PC-9 (cell line): ENCODE data around the gene TRAPPC3. TPM values are rescaled to one million over a fixed set of nuclear protein-coding genes. Genes with fewer than 3 reads are reported as not detected.

ENCODE experiments used
- BruUV-seq: library from RNA; stranded (reverse); fragments of 400-500 nt; replicated peaks from 2 replicates; lab custom pipeline; 2021; lab: Mats Ljungman, UMichigan
- CTCF ChIA-PET: fragments of 300-600 bp; sonication (Branson Sonifier 250); formaldehyde crosslinking; loops from one replicate; lab custom pipeline; 2022; ENCODE audit warnings: antibody characterized with exemption; lab: Charles Lee
- POLR2A ChIA-PET: fragments of 300-600 bp; sonication (Branson Sonifier 250); formaldehyde crosslinking; loops from one replicate; lab custom pipeline; 2022; ENCODE audit warnings: antibody characterized with exemption; ENCODE audit not compliant: unreplicated experiment; lab: Charles Lee
- DNase-seq, 2 experiments: peaks; one replicate each; pipeline versions ENCODE4 v3.0.0 to v3.0.0-alpha.2; 2015 to 2022; ENCODE audit warnings: mixed read lengths in 1 of 2
- H2AFZ ChIP-seq: fragments of 200-600 bp; sonication (generic); 2 replicates; pipeline ENCODE4 v1.8.1; 2017; ENCODE audit warnings: antibody characterized with exemption
- H3F3A ChIP-seq: fragments of 200-600 bp; sonication (generic); 2 replicates; pipeline ENCODE4 v1.8.1; 2017; ENCODE audit warnings: antibody characterized with exemption, mild to moderate bottlenecking, low read depth; ENCODE audit not compliant: insufficient read depth
- H3K27ac ChIP-seq: fragments of 200-600 bp; sonication (generic); 2 replicates; pipeline ENCODE4 v1.6.1; 2016; ENCODE audit warnings: mixed run types
- H3K27me3 ChIP-seq: fragments of 200-600 bp; sonication (generic); 2 replicates; pipeline ENCODE4 v1.6.1; 2016; ENCODE audit warnings: low read depth, mixed run types; ENCODE audit not compliant: insufficient read depth
- H3K36me3 ChIP-seq: fragments of 200-600 bp; sonication (generic); 2 replicates; pipeline ENCODE4 v1.6.1; 2016; ENCODE audit warnings: low read depth, mixed run types
- H3K4me1 ChIP-seq: fragments of 200-600 bp; sonication (generic); replicated peaks from 2 replicates; pipeline ENCODE4 v1.6.1; 2016; ENCODE audit warnings: mixed run types; ENCODE audit not compliant: insufficient read depth
- H3K4me2 ChIP-seq: fragments of 200-600 bp; sonication (generic); 2 replicates; pipeline ENCODE4 v1.6.1; 2017; ENCODE audit warnings: mixed run types
- H3K4me3 ChIP-seq: fragments of 200-600 bp; sonication (generic); 2 replicates; pipeline ENCODE4 v1.6.1; 2016; ENCODE audit warnings: mixed run types
- H3K79me2 ChIP-seq: fragments of 200-600 bp; sonication (generic); 2 replicates; pipeline ENCODE4 v1.6.1; 2017; ENCODE audit warnings: low read depth, mixed run types
- H3K9me2 ChIP-seq: fragments of 200-600 bp; sonication (generic); 2 replicates; pipeline ENCODE4 v1.8.1; 2017; ENCODE audit warnings: mild to moderate bottlenecking; ENCODE audit not compliant: insufficient read depth
- H3K9me3 ChIP-seq: fragments of 200-600 bp; sonication (generic); 2 replicates; pipeline ENCODE4 v1.8.1; 2016; ENCODE audit warnings: low read depth; ENCODE audit not compliant: insufficient read depth
- H4K20me1 ChIP-seq: fragments of 200-600 bp; sonication (generic); 2 replicates; pipeline ENCODE4 v1.8.1; 2017; ENCODE audit not compliant: insufficient read depth
- EZH2 ChIP-seq: fragments of 200-600 bp; sonication (generic); IDR thresholded peaks from 2 replicates; pipeline ENCODE4 v1.8.0; 2017; ENCODE audit warnings: antibody characterized with exemption, low read depth
- intact Hi-C: fragments of 100-400 bp; cut with micrococcal nuclease; formaldehyde crosslinking; loops from one replicate; pipeline ENCODE4 v1.10.0; 2022; ENCODE audit not compliant: unreplicated experiment
- total RNA-seq: library from RNA; stranded (reverse); gene quantifications from 2 replicates; pipeline ENCODE4 v1.2.3, GENCODE V29; 2021
- TF ChIP-seq, protein P1 (sequence below): fragments of 200-600 bp; sonication (generic); conservative IDR thresholded peaks from 2 replicates; pipeline ENCODE4 v1.6.1; 2017; ENCODE audit warnings: mixed run types, antibody characterized with exemption, mild to moderate bottlenecking, moderate library complexity

TRAPPC3 gene
- total RNA-seq, 1 experiment from 2014 or later, result 116 TPM

DNA sequence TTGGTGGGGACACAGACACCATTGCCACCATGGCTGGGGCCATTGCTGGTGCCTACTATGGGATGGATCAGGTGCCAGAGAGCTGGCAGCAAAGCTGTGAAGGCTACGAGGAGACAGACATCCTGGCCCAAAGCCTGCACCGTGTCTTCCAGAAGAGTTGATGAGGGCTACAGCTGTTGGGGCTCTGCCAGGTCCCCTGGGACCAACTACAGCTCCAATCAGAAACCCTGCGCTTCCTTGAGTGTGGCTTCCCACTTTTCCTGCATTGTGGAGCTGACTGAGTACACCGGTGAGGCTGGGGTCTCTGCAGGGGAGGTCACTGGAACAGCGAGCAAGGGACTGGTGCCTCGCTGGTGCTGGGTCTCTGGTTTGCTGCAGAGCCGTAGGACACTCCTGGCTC is 56.1 kb downstream of the TRAPPC3 start:
- intact Hi-C loops, result no loop called here
- no TSS peak for BruUV-seq
- Histone ChIP-seq H3K27ac (no peak overlapping the region), H3K9me3 (no peaks in the 10 kb centered on the region), H3K36me3 (peaks cover 26% of the 10 kb centered on the region), H3K27me3 (no peaks in the 10 kb centered on the region), H4K20me1 (peaks cover 16% of the 10 kb centered on the region), H3K4me1 (peaks cover 6% of the 10 kb centered on the region), H2AFZ (no peak overlapping the region), H3K9me2 (no peaks in the 10 kb centered on the region), H3K4me2 (no peak overlapping the region), H3F3A (peaks cover 20% of the 10 kb centered on the region; the same call in 1 of the 2 replicates), H3K79me2 (peaks cover 27% of the 10 kb centered on the region), H3K4me3 (no peak overlapping the region)
- CTCF ChIA-PET, result no interaction called here
- TF ChIP-seq, protein P1, sequence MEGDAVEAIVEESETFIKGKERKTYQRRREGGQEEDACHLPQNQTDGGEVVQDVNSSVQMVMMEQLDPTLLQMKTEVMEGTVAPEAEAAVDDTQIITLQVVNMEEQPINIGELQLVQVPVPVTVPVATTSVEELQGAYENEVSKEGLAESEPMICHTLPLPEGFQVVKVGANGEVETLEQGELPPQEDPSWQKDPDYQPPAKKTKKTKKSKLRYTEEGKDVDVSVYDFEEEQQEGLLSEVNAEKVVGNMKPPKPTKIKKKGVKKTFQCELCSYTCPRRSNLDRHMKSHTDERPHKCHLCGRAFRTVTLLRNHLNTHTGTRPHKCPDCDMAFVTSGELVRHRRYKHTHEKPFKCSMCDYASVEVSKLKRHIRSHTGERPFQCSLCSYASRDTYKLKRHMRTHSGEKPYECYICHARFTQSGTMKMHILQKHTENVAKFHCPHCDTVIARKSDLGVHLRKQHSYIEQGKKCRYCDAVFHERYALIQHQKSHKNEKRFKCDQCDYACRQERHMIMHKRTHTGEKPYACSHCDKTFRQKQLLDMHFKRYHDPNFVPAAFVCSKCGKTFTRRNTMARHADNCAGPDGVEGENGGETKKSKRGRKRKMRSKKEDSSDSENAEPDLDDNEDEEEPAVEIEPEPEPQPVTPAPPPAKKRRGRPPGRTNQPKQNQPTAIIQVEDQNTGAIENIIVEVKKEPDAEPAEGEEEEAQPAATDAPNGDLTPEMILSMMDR, result no peak
- no peak for TF ChIP-seq EZH2
- DNase-seq, result no peak
- POLR2A ChIA-PET, result no interaction called here

DNA sequence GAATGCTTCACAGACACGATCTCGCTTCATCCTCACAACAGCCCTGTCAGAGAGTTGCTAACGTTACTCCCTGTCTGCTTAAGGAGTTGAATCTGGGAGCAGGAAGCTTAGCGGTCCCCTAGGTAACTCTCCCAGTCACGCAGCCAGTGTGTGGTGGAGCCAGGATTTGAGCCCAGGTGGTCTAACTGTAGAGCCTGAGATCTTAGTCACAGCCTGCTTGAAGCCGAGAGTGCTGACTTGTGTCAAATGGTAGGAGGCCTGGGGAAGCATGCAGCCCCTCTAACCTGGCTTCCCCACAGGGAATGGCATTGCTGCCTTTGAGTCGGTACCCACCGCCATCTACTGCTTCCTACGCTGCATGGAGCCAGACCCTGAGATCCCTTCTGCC is 56.5 kb downstream of the TRAPPC3 start:
- ChIA-PET CTCF (no interaction called here), POLR2A (no interaction called here)
- Histone ChIP-seq H3K4me1 (peaks cover 6% of the 10 kb centered on the region), H3K4me3 (no peak overlapping the region), H3F3A (peaks cover 20% of the 10 kb centered on the region; the same call in 1 of the 2 replicates), H3K79me2 (peaks cover 27% of the 10 kb centered on the region), H3K27ac (no peak overlapping the region), H3K9me3 (no peaks in the 10 kb centered on the region), H3K36me3 (peaks cover 26% of the 10 kb centered on the region), H4K20me1 (peaks cover 16% of the 10 kb centered on the region), H3K9me2 (no peaks in the 10 kb centered on the region), H3K27me3 (no peaks in the 10 kb centered on the region), H2AFZ (no peak overlapping the region), H3K4me2 (no peak overlapping the region)
- no TSS peak for BruUV-seq
- intact Hi-C loops, result no loop called here
- no peak for DNase-seq
- no peak for TF ChIP-seq EZH2
- TF ChIP-seq, protein P1, result no peak

DNA sequence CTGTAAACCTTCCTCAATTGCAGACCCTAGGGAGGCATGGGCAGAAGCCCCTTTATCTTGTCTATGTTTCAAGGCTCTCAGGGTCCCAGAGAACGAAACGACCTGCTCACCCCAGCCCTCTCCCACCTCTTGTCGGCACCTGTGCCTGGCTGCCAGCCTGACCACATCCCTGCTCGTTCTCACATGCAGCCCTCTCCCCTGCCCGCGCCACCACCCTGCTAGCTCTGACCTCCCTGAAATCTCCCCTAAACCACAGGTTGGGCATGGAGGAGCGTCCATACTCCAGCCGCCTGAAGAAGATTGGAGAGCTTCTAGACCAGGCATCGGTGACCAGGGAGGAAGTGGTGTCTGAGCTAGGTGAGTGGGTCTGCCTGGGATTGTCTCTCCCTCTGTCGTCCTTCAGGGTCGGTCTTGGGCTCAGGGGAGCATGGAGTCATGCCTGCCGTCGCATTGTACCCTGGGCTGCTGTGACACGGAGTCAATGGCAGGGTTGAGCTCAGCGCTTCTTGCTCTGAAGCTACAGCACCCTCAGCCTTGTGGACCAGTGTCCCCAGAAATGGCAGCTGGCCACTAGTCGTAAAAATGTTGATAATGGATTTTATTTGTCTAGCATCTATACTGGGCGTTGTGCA is 57.0 kb downstream of the TRAPPC3 start:
- POLR2A ChIA-PET, result no interaction called here
- CTCF ChIA-PET, result interaction anchor here (0.6 kb wide), 1 partner anchor 54 kb away, joined by 3 read pairs; no protein-coding TSS in a partner anchor
- Histone ChIP-seq H3K9me2 (no peaks in the 10 kb centered on the region), H3K9me3 (no peaks in the 10 kb centered on the region), H4K20me1 (peaks cover 16% of the 10 kb centered on the region), H3K27ac (no peak overlapping the region), H3F3A (peaks cover 20% of the 10 kb centered on the region; the same call in 1 of the 2 replicates), H3K4me1 (peaks cover 6% of the 10 kb centered on the region), H3K36me3 (peaks cover 26% of the 10 kb centered on the region), H3K79me2 (peaks cover 27% of the 10 kb centered on the region), H3K4me2 (no peak overlapping the region), H3K27me3 (no peaks in the 10 kb centered on the region), H2AFZ (no peak overlapping the region), H3K4me3 (no peak overlapping the region)
- TF ChIP-seq EZH2, result no peak
- TF ChIP-seq, protein P1, result no peak
- no TSS peak for BruUV-seq
- intact Hi-C loops, result no loop called here
- DNase-seq, result no peak
